IMR-90 (cell line): ENCODE data around the gene SCGB1A1. TPM values are rescaled to one million over a fixed set of nuclear protein-coding genes. Genes with fewer than 3 reads are reported as not detected.

Experiments
- ATAC-seq: fragments of 200-7000 bp; cut with Tn5 transposase; 2 replicates; pipeline ENCODE4 v1.9.1; 2020; ENCODE audit warnings: low read depth, mild to moderate bottlenecking, moderate library complexity
- BruUV-seq: library from RNA; stranded (reverse); fragments of 400-500 nt; replicated peaks from 2 replicates; lab custom pipeline; 2021; lab: Mats Ljungman, UMichigan
- CTCF ChIA-PET: fragments of 300-600 bp; formaldehyde crosslinking; extraction: SDS; loops from one replicate; lab custom pipeline; 2021; ENCODE audit warnings: antibody characterized with exemption; lab: Yijun Ruan, JAX
- POLR2A ChIA-PET: fragments of 300-600 bp; sonication (Branson Sonifier 250); formaldehyde crosslinking; loops from one replicate; lab custom pipeline; 2022; ENCODE audit warnings: antibody characterized with exemption; ENCODE audit not compliant: unreplicated experiment; lab: Charles Lee
- DNase-seq: peaks from one replicate; pipeline ENCODE4 v3.0.0; 2013
- H2AFZ ChIP-seq: replicated peaks from 2 replicates; pipeline ENCODE3; 2013; ENCODE audit warnings: low read length, mild to moderate bottlenecking; ENCODE audit not compliant: poor library complexity
- H2AK5ac ChIP-seq: 2 replicates; pipeline ENCODE4 v1.6.1; 2013; ENCODE audit warnings: low read depth, low read length, inconsistent platforms
- H2AK9ac ChIP-seq: replicated peaks from 2 replicates; pipeline ENCODE3; 2013; ENCODE audit warnings: mild to moderate bottlenecking, low read depth, low read length, moderate library complexity; ENCODE audit not compliant: poor library complexity
- H2BK120ac ChIP-seq: 2 replicates; pipeline ENCODE4 v1.6.1; 2013; ENCODE audit warnings: low read depth, low read length, inconsistent platforms
- H2BK15ac ChIP-seq: 3 replicates; pipeline ENCODE4 v1.6.1; 2013; ENCODE audit warnings: low read depth, low read length, inconsistent platforms
- H2BK20ac ChIP-seq: 2 replicates; pipeline ENCODE4 v1.6.1; 2013; ENCODE audit warnings: low read depth, mild to moderate bottlenecking, inconsistent platforms, low read length, moderate library complexity
- H2BK5ac ChIP-seq: 2 replicates; pipeline ENCODE4 v1.6.1; 2013; ENCODE audit warnings: mild to moderate bottlenecking, low read depth, low read length, inconsistent platforms; ENCODE audit not compliant: poor library complexity, severe bottlenecking
- H3K14ac ChIP-seq: replicated peaks from 2 replicates; pipeline ENCODE4 v1.6.1; 2013; ENCODE audit warnings: low read depth, low read length, inconsistent platforms
- H3K18ac ChIP-seq: 2 replicates; pipeline ENCODE4 v1.6.1; 2013; ENCODE audit warnings: low read depth, low read length, control low read depth
- H3K23ac ChIP-seq: 2 replicates; pipeline ENCODE4 v1.6.1; 2013; ENCODE audit warnings: low read depth, low read length, inconsistent platforms
- H3K27ac ChIP-seq: 2 replicates; pipeline ENCODE4 v1.5.1; 2013; ENCODE audit warnings: mild to moderate bottlenecking, control low read depth, low read length; ENCODE audit not compliant: insufficient read depth
- H3K27me3 ChIP-seq: 2 replicates; pipeline ENCODE4 v1.6.1; 2013; ENCODE audit warnings: low read length; ENCODE audit not compliant: control insufficient read depth, insufficient read depth
- H3K36me3 ChIP-seq: 2 replicates; pipeline ENCODE4 v1.6.1; 2013; ENCODE audit warnings: low read length, mixed read lengths; ENCODE audit not compliant: control insufficient read depth, insufficient read depth
- H3K4ac ChIP-seq: 2 replicates; pipeline ENCODE4 v1.6.1; 2013; ENCODE audit warnings: low read depth, low read length, inconsistent platforms
- H3K4me1 ChIP-seq: 2 replicates; pipeline ENCODE4 v1.6.1; 2013; ENCODE audit warnings: low read length, mixed read lengths; ENCODE audit not compliant: control insufficient read depth, insufficient read depth
- H3K4me2 ChIP-seq: 2 replicates; pipeline ENCODE4 v1.6.1; 2013; ENCODE audit warnings: low read depth, mild to moderate bottlenecking, control low read depth, low read length, moderate library complexity
- H3K4me3 ChIP-seq: 2 replicates; pipeline ENCODE4 v1.5.1; 2013; ENCODE audit warnings: low read depth, mild to moderate bottlenecking, control low read depth, low read length, moderate library complexity; ENCODE audit not compliant: insufficient read depth
- H3K56ac ChIP-seq: 2 replicates; pipeline ENCODE4 v1.6.1; 2013; ENCODE audit warnings: low read length, inconsistent platforms; ENCODE audit not compliant: insufficient read depth; ENCODE audit errors: extremely low read depth
- H3K79me1 ChIP-seq, 2 experiments: 2 replicates each; pipeline ENCODE4 v1.6.1; 2013; ENCODE audit warnings: low read length in 2 of 2, inconsistent platforms in 1 of 2, low read depth in 1 of 2
- H3K9ac ChIP-seq: 2 replicates; pipeline ENCODE4 v1.6.1; 2013; ENCODE audit warnings: low read depth, low read length, control low read depth
- H3K9me1 ChIP-seq: 2 replicates; pipeline ENCODE4 v1.6.1; 2013; ENCODE audit warnings: low read length, inconsistent platforms; ENCODE audit not compliant: insufficient read depth
- H3K9me3 ChIP-seq: 2 replicates; pipeline ENCODE4 v1.6.1; 2013; ENCODE audit warnings: low read length; ENCODE audit not compliant: control insufficient read depth, insufficient read depth
- H4K20me1 ChIP-seq: 2 replicates; pipeline ENCODE4 v1.6.1; 2013; ENCODE audit warnings: low read length, inconsistent platforms; ENCODE audit not compliant: insufficient read depth
- H4K5ac ChIP-seq: 2 replicates; pipeline ENCODE4 v1.6.1; 2013; ENCODE audit warnings: mild to moderate bottlenecking, low read depth, low read length, control low read depth
- H4K8ac ChIP-seq, 2 experiments: 2 replicates each; pipeline ENCODE4 v1.6.1; 2013; ENCODE audit warnings: low read depth in 2 of 2, low read length in 2 of 2, control low read depth in 1 of 2, inconsistent platforms in 1 of 2
- H4K91ac ChIP-seq: 2 replicates; pipeline ENCODE4 v1.6.1; 2013; ENCODE audit warnings: low read depth, low read length, inconsistent platforms; ENCODE audit not compliant: insufficient read depth
- BHLHE40 ChIP-seq: fragments of 150-350 bp; IDR thresholded peaks from 2 replicates; pipeline ENCODE4 v1.6.1; 2016; ENCODE audit warnings: mild to moderate bottlenecking, low read depth, low read length
- CEBPB ChIP-seq: IDR thresholded peaks from 2 replicates; pipeline ENCODE4 v1.6.1; 2012; ENCODE audit warnings: low read depth, low read length, improper control_type of control experiment
- CHD1 ChIP-seq: IDR thresholded peaks from 2 replicates; pipeline ENCODE4 v1.6.1; 2012; ENCODE audit warnings: low read depth, low read length, improper control_type of control experiment
- CTCF ChIP-seq: conservative IDR thresholded peaks from 2 replicates; pipeline ENCODE4 v1.5.1; 2012; ENCODE audit warnings: mild to moderate bottlenecking, low read depth, low read length, improper control_type of control experiment
- ELK1 ChIP-seq: fragments of 150-350 bp; IDR thresholded peaks from 2 replicates; pipeline ENCODE4 v1.6.1; 2016; ENCODE audit warnings: low read depth, mild to moderate bottlenecking, low read length, moderate library complexity, borderline replicate concordance
- FOS ChIP-seq: fragments of 150-350 bp; IDR thresholded peaks from 2 replicates; pipeline ENCODE4 v1.6.1; 2016; ENCODE audit warnings: low read depth, low read length
- MAFK ChIP-seq: IDR thresholded peaks from 2 replicates; pipeline ENCODE4 v1.6.1; 2012; ENCODE audit warnings: low read depth, low read length, improper control_type of control experiment
- MAZ ChIP-seq: IDR thresholded peaks from 2 replicates; pipeline ENCODE4 v1.6.1; 2012; ENCODE audit warnings: low read depth, mild to moderate bottlenecking, low read length, improper control_type of control experiment, moderate library complexity, borderline replicate concordance
- MXI1 ChIP-seq: IDR thresholded peaks from 2 replicates; pipeline ENCODE4 v1.6.1; 2012; ENCODE audit warnings: low read depth, mild to moderate bottlenecking, low read length, moderate library complexity, borderline replicate concordance
- NFE2L2 ChIP-seq: fragments of 150-350 bp; IDR thresholded peaks from 2 replicates; pipeline ENCODE4 v1.6.1; 2016; ENCODE audit warnings: low read depth, mild to moderate bottlenecking, low read length
- POLR2A ChIP-seq: IDR thresholded peaks from 2 replicates; pipeline ENCODE4 v1.6.1; 2012; ENCODE audit warnings: mild to moderate bottlenecking, low read depth, low read length
- RAD21 ChIP-seq: IDR thresholded peaks from 2 replicates; pipeline ENCODE4 v1.6.1; 2012; ENCODE audit warnings: low read length, improper control_type of control experiment
- RCOR1 ChIP-seq: IDR thresholded peaks from 2 replicates; pipeline ENCODE4 v1.6.1; 2012; ENCODE audit warnings: mild to moderate bottlenecking, low read length, improper control_type of control experiment; ENCODE audit not compliant: insufficient replicate concordance
- RFX5 ChIP-seq: IDR thresholded peaks from 2 replicates; pipeline ENCODE4 v1.8.0; 2012; ENCODE audit warnings: low read depth, mild to moderate bottlenecking, low read length, moderate library complexity
- SMC3 ChIP-seq: fragments of 150-350 bp; IDR thresholded peaks from 2 replicates; pipeline ENCODE4 v1.6.1; 2016; ENCODE audit warnings: low read depth, mild to moderate bottlenecking, antibody characterized with exemption, low read length, moderate library complexity
- USF2 ChIP-seq: fragments of 150-350 bp; IDR thresholded peaks from 2 replicates; pipeline ENCODE4 v1.6.1; 2017; ENCODE audit warnings: mild to moderate bottlenecking, antibody characterized with exemption, low read length, low read depth
- WGBS, 2 experiments: methylation state at CpG; one replicate each; pipeline versions ENCODE4 v1.1.5 to v1.1.7; 2013; ENCODE audit warnings: missing lambda C conversion rate in 2 of 2; ENCODE audit not compliant: insufficient read length in 1 of 2; ENCODE audit errors: extremely low coverage in 2 of 2; 5-methylcytosine and 5-hydroxymethylcytosine counted together
- dilution Hi-C: fragments of 300-500 bp; cut with HindIII; formaldehyde crosslinking; loops from one replicate; pipeline ENCODE4 v1.14.3; 2018; ENCODE audit warnings: low sequenced_read_pairs; ENCODE audit not compliant: unreplicated experiment
- in situ Hi-C: fragments of 300-500 bp; cut with MboI; formaldehyde crosslinking; loops from 3 replicates; pipeline ENCODE4 v1.14.3; 2019; ENCODE audit warnings: low sequenced_read_pairs, inconsistent platforms, mixed read lengths
- intact Hi-C: fragments of 100-400 bp; cut with micrococcal nuclease; formaldehyde crosslinking; loops from 2 replicates; pipeline ENCODE4 v1.10.0; 2022
- polyA plus RNA-seq, 3 experiments: library from polyadenylated mRNA; depleted of rRNA; stranded (reverse); fragments of >200 nt; gene quantifications; 2 replicates each; pipeline ENCODE4 v1.2.3, GENCODE V29; 2012; ENCODE audit warnings: low replicate concordance in 1 of 3
- total RNA-seq: library from RNA; depleted of rRNA; stranded (reverse); fragments of >200 nt; gene quantifications from 2 replicates; pipeline ENCODE4 v1.2.3, GENCODE V29; 2012

The SCGB1A1 gene
- total and polyA plus RNA-seq, 2 of the 4 experiments (the other 2 are of a cell fraction), result not detected

- no peak overlapping the region for H4K8ac ChIP-seq
- no peak overlapping the region for H3K56ac ChIP-seq
- no peaks in the 10 kb centered on the region for H3K79me1 ChIP-seq
- no peak for TF ChIP-seq CHD1
- no peak for TF ChIP-seq USF2
- TF ChIP-seq CTCF, result no peak
- no peak for TF ChIP-seq RAD21
- TF ChIP-seq MXI1, result no peak
- TF ChIP-seq SMC3, result no peak
- no peak for TF ChIP-seq RFX5
- TF ChIP-seq ELK1, result no peak
- TF ChIP-seq NFE2L2, result no peak
- TF ChIP-seq RCOR1, result no peak
- TF ChIP-seq MAZ, result no peak
- no peak for TF ChIP-seq BHLHE40
- no peak for TF ChIP-seq MAFK
- no peak for TF ChIP-seq POLR2A
- no peak for TF ChIP-seq CEBPB
- no peak for TF ChIP-seq FOS
- no peaks in the 10 kb centered on the region for H3K36me3 ChIP-seq
- H3K27me3 ChIP-seq, result no peaks in the 10 kb centered on the region
- no peak overlapping the region for H3K18ac ChIP-seq
- no peak overlapping the region for H3K9ac ChIP-seq
- H4K91ac ChIP-seq, result no peak overlapping the region
- H3K9me3 ChIP-seq, result no peaks in the 10 kb centered on the region
- H4K20me1 ChIP-seq, result no peaks in the 10 kb centered on the region
- POLR2A ChIA-PET, result no interaction called here
- 100% methylated on average over 1 of the region's 5 CpGs; no CpG with 5 or more reads in 1 of the 2 experiments for WGBS, 2 experiments
- dilution Hi-C loops (no loop called here), intact Hi-C loops (no loop called here), in situ Hi-C loops (no loop called here)
- H3K27ac ChIP-seq, result no peak overlapping the region
- no peak overlapping the region for H3K4me3 ChIP-seq
- ATAC-seq (no peak), DNase-seq (no peak)
- no peak overlapping the region for H4K5ac ChIP-seq
- H3K4me1 ChIP-seq, result peaks cover 8% of the 10 kb centered on the region
- H3K4me2 ChIP-seq, result no peak overlapping the region
- H3K23ac ChIP-seq, result no peak overlapping the region
- H3K14ac ChIP-seq, result no peak overlapping the region
- CTCF ChIA-PET, result no interaction called here
- no peak overlapping the region for H2BK5ac ChIP-seq
- H2AK9ac ChIP-seq, result no peak overlapping the region
- H2AFZ ChIP-seq, result no peak overlapping the region
- no peak overlapping the region for H2BK20ac ChIP-seq
- no peaks in the 10 kb centered on the region for H3K9me1 ChIP-seq
- H2BK15ac ChIP-seq, result no peak overlapping the region
- H2BK120ac ChIP-seq, result no peak overlapping the region
- BruUV-seq, result no TSS peak
- no peak overlapping the region for H3K4ac ChIP-seq
- H2AK5ac ChIP-seq, result no peak overlapping the region
These were observed 13.9 kb upstream of the SCGB1A1 start for GRCh38 chr11:62404901-62405300.
